Measurements from ENCODE around the gene ZBTB20.

Gene ZBTB20

DNA sequence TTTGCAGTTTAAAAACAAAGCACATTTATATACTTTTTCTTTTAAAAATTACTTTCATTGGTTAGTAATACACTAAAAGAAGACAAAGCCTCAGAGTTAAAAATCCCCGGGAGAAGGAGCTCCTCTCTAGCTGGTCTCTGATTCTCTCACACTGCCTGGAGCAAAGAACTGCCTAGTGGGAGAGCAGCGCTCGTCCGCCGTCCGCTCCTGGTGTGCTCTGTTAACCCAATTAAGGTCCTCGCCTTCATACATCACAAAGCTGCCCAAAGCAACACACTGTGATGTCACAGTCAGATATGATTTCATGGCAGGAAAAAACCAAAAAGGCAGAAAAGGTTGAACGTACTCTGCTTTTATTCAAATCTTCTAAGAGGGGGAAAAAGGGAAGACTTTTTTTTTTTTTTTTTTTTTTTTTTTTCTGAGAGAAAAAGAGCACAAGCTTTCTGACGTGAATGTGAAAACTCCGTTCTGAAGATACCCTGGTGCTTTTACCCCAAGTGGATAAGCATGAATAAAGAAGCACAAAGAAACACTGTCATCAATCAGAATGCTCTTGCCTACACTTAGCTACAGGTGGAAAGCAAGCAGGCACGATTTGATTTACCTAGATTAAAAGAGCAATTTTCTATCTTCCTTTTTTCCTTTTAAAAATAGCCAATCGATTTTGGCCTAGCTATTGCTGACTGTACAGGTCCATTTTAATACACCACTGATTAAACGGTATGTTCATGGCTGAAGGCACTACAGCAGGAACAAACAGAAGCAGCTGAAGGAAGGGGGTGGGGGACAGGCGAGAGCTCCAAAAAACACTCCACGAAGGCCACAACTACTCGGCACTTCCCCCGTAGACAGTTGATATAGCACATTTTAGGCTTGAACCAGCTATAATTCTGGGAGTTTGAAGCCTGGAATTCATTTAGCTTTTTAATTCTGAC is 738.1 kb downstream of the ZBTB20 start:
- peaks cover 0 to 3% of the 10 kb centered on the region in 2 donors for H3K36me3 Mint-ChIP-seq
- no peaks in the 10 kb centered on the region for H3K27me3 Mint-ChIP-seq
- DNase-seq (no peak), ATAC-seq (replicated peaks) (no peak)
- no peak overlapping the region for H3K27ac Mint-ChIP-seq
- H3K4me1 Mint-ChIP-seq, result peaks cover 22 to 59% of the 10 kb centered on the region in 2 donors
- H3K9me3 Mint-ChIP-seq, result no peaks in the 10 kb centered on the region
- no peak overlapping the region for H3K4me3 Mint-ChIP-seq

DNA sequence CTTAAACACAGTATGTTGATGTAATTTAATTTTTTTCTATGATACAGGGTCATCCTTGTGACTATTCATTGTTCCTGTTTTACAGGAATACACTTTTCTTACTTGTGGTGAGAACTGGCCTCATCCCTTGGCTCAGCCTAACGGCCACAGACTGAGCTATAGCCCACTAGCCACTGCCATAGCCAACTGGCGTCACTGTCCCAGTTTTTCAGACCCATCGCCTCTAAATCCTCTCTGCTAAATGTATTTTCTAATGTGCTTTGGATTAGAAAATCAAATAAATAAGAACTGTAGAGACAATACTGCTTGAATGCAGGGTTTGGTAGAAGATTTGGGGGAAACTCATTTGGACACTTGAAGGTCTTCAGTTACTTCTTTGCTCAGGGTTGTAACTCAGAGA is 740.2 kb downstream of the ZBTB20 start:
- ATAC-seq (replicated peaks), result no peak
- Mint-ChIP-seq H3K36me3 (peaks cover 0 to 3% of the 10 kb centered on the region in 2 donors), H3K27ac (no peak overlapping the region), H3K9me3 (no peaks in the 10 kb centered on the region), H3K4me3 (no peak overlapping the region), H3K27me3 (no peaks in the 10 kb centered on the region), H3K4me1 (peaks cover 16 to 45% of the 10 kb centered on the region in 2 donors)
- no peak for DNase-seq

DNA sequence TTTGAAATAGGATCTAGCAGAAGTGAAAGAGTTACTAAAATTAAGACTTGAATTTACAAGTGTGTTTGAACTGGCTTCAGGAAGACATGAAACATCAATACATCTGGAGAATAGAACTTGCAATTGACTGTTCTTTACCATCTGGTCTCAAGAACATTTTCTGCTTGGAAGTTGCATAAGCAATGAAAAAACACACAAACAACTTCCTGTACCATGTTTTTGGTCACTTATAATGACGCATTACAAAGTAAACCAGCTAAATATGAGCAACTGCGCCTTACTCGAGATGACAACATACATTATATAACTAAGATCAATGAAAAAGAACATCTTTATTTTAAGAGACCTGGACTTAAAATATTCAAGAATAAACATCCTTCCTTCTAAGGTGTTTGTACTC is 740.8 kb downstream of the ZBTB20 start:
- ATAC-seq (replicated peaks), result no peak
- Mint-ChIP-seq H3K4me1 (peaks cover 12 to 39% of the 10 kb centered on the region in 2 donors), H3K9me3 (no peaks in the 10 kb centered on the region), H3K27ac (no peak overlapping the region), H3K4me3 (no peak overlapping the region), H3K36me3 (peaks cover 0 to 3% of the 10 kb centered on the region in 2 donors), H3K27me3 (no peaks in the 10 kb centered on the region)
- DNase-seq, result no peak

DNA sequence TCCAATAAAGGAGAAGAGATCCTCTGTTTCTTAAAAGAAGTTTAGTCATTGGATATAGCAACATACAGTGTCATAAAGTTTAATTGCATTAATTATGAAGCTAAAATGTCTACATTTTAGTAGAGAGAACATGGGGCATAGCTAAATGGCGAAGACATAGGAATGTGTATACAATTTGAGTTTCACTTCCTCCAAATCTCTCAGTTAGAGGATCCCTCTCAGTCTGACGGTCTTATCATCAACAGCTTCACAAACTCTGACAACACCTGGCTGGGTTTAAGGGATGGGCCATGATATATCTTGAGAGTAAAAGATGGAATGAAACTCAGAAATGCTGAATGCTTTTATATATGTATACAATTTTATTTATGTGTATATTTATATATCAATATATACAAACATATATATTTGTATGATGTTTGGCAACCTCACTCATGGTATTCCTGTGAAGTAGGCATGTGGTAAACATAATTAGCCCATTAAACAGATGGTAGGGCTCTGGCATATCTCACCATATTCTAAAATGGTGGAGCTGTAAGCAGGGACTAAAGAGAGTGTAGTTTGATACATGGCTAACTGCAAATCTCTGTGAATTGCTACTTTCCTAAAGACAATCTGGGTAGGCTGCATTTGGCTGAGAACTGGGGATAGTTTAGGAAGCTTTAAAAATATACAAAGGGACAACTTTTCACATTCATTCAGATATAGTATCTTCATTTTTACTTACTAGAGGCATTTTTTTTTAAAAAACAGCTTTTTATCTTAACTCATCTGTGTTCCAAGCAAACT is 741.7 kb downstream of the ZBTB20 start:
- H3K4me3 Mint-ChIP-seq, result no peak overlapping the region
- no peaks in the 10 kb centered on the region for H3K27me3 Mint-ChIP-seq
- no peaks in the 10 kb centered on the region for H3K9me3 Mint-ChIP-seq
- ATAC-seq (replicated peaks) (peak; percentile 79 to 81), DNase-seq (no peak)
- H3K27ac Mint-ChIP-seq, result no peak overlapping the region
- H3K36me3 Mint-ChIP-seq, result no peaks in the 10 kb centered on the region
- peaks cover 9 to 30% of the 10 kb centered on the region in 2 donors for H3K4me1 Mint-ChIP-seq

DNA sequence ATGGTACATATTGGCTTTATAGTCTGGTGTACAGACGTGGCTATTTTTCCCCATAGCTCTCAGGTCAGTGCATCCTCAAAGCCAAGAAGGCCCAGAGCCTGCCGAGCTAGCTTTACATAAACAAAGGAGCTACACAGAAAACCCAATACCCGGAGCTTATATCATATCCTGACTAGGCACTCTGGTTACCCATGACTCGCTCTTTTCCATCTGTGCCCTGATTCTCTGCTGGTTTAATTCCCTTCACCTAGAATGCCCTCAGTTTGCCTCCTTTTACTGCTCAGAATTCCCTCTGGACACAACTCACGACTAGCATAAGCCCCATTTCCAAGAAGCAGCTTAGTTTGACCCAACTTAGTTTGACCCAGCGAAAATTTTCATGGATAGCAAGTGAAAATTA is 742.5 kb downstream of the ZBTB20 start:
- no peak for ATAC-seq (replicated peaks)
- Mint-ChIP-seq H3K4me3 (no peak overlapping the region), H3K9me3 (no peaks in the 10 kb centered on the region), H3K27me3 (no peaks in the 10 kb centered on the region), H3K27ac (no peak overlapping the region), H3K4me1 (peaks cover 8 to 22% of the 10 kb centered on the region in 2 donors), H3K36me3 (no peaks in the 10 kb centered on the region)
- DNase-seq, result no peak

DNA sequence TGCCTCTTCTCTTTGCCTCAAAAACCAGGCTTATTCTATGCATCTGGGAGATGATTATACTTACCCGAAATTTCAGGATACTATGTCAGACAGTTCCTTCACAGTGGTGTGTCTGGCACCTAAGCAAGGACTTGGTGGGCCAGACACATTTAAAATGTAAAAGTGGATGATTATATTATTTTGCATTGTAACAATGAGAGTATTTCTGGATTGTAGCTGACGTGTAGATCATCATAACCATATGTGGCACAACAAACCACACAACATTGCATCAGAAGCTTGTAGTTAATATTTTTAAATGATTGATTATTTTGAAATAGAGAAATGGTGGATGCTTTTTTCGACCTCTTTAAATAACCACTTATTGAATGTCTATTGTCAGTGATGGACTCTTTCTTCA is 744.2 kb downstream of the ZBTB20 start:
- H3K27me3 Mint-ChIP-seq, result no peaks in the 10 kb centered on the region
- peaks cover 5 to 12% of the 10 kb centered on the region in 2 donors for H3K4me1 Mint-ChIP-seq
- no peak for DNase-seq

DNA sequence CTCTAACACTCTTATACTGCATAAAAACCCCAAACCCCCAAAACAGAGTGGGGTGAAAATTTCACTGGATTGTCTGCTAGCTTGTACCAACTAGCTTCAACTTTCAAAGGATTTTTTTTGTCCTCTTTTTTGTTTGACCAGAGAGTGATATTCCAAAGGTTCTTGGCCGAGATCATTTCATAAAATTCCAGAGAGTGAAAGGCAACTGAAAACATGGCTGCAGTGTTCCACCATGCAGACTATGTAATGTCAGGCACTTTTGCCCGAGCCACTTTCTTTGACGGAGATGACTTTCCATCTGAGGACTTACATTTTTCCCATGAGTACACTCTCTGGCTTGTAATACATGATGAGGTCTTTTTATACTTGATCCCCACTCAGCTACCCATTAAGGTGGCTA is 745.7 kb downstream of the ZBTB20 start:
- ATAC-seq (replicated peaks) (no peak), DNase-seq (no peak)
- no peaks in the 10 kb centered on the region for H3K36me3 Mint-ChIP-seq
- no peak overlapping the region for H3K4me3 Mint-ChIP-seq
- peaks cover 5 to 12% of the 10 kb centered on the region in 2 donors for H3K4me1 Mint-ChIP-seq
- H3K9me3 Mint-ChIP-seq, result no peaks in the 10 kb centered on the region
- no peak overlapping the region for H3K27ac Mint-ChIP-seq
- H3K27me3 Mint-ChIP-seq, result no peaks in the 10 kb centered on the region

More for the DNA sequence above, 744.2 kb downstream of the ZBTB20 start:
- Mint-ChIP-seq H3K9me3 (no peaks in the 10 kb centered on the region), H3K4me3 (no peak overlapping the region), H3K36me3 (no peaks in the 10 kb centered on the region), H3K27ac (no peak overlapping the region)
- ATAC-seq (replicated peaks), result no peak

DNA sequence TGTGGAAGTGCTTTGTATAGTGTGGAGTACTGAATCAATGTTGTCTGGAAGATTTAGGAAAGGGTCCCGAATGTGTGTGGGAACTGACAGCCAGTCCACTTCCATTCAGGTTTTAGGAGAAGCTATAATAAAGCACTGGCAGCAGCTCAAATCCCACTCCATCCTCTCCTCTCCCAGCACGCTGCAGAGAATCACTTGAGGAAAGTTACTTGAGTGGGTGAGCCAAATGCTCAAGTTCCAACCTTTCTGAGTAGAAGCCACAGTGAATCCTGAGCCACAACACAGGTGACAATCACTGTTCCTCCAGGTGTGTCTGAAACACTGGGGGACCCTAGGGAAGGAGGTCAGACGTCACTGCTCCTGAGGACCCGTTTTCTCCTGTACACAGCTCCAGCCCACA is 746.7 kb downstream of the ZBTB20 start:
- Mint-ChIP-seq H3K4me1 (peaks cover 5 to 9% of the 10 kb centered on the region in 2 donors), H3K9me3 (no peaks in the 10 kb centered on the region), H3K27me3 (no peaks in the 10 kb centered on the region), H3K27ac (no peak overlapping the region), H3K36me3 (no peaks in the 10 kb centered on the region), H3K4me3 (no peak overlapping the region)
- ATAC-seq (replicated peaks), result no peak
- no peak for DNase-seq

DNA sequence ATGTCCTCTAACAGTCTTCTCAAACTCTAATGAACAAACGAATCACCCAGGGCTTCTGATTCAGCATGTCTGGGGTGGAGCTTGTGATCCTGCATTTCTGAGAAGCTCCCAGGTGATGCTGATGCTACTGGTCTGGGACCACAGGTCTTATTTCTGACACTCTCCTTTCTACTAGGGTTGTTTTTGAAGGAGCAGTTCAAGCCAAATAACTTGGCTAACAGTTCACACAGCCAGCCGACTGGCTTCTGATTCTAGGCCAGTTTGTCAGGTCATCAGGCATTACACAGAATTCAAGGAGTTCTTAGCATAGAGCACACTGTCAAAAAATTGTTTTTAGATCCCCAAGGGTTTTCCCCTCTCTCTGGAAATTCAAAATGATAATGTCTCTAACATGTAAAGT is 752.5 kb downstream of the ZBTB20 start:
- Mint-ChIP-seq H3K4me3 (no peak overlapping the region), H3K4me1 (peaks cover 7 to 11% of the 10 kb centered on the region in 2 donors), H3K9me3 (no peaks in the 10 kb centered on the region), H3K36me3 (no peaks in the 10 kb centered on the region), H3K27me3 (no peaks in the 10 kb centered on the region), H3K27ac (no peak overlapping the region)
- DNase-seq (no peak), ATAC-seq (replicated peaks) (no peak)

DNA sequence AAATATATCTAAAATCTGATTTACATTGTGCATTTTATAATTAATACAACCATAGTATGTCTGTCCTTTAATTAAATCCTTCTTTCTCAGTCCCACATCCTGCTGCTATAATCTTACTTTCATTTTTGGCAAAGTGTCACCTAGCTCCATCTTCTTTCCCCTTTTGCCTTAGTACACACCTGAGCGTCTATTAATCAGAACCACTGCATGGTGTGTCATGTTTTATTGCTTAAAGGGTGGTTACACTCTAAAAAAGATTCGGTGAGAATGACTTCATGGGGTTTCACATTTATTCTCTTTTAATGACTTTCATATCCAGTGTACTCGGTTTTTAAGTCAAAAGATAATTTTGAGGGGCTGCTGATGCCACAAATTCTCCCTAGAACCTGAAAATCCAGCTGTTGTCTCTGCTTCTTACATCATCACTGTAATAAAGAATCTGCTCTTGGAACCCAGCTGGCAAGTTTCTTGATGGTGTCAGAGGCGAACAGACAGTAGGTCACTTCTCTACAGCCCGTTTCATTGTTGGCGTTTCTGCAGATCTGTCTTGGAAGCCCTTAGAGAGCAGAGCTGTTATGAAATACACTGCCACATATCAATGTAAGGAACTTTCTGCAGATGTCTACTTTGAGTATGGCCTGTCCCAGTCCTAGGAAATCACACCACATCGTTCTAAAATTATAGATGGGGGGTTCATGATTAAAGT is 753.6 kb downstream of the ZBTB20 start:
- peaks cover 7 to 11% of the 10 kb centered on the region in 2 donors for H3K4me1 Mint-ChIP-seq
- ATAC-seq (replicated peaks), result no peak
- DNase-seq, result no peak
- no peak overlapping the region for H3K4me3 Mint-ChIP-seq
- peaks cover under 1 to 5% of the 10 kb centered on the region in 2 donors for H3K36me3 Mint-ChIP-seq
- no peak overlapping the region for H3K27ac Mint-ChIP-seq
- no peaks in the 10 kb centered on the region for H3K27me3 Mint-ChIP-seq
- no peaks in the 10 kb centered on the region for H3K9me3 Mint-ChIP-seq

DNA sequence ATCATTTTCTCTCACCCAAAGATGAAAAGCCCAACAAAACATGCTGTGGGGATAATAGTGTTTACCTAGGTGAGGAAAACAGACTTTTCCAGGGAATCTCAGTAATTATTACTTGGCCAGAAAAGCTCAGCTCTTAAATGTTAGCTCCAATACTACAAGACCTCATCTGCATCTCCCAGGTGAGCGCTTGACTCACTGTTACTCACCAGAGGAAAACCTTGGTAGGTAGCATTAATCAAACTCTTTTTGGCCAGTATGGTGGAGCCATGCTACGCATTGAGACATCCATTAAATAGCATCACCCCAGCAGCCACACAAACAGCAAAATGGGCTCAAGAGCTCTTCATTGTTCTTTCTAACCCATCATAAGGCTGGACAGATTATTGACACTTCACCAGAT is 754.3 kb downstream of the ZBTB20 start:
- DNase-seq (no peak), ATAC-seq (replicated peaks) (no peak)
- H3K27ac Mint-ChIP-seq, result no peak overlapping the region
- H3K36me3 Mint-ChIP-seq, result peaks cover 2 to 9% of the 10 kb centered on the region in 2 donors
- H3K9me3 Mint-ChIP-seq, result no peaks in the 10 kb centered on the region
- peaks cover 7 to 11% of the 10 kb centered on the region in 2 donors for H3K4me1 Mint-ChIP-seq
- H3K27me3 Mint-ChIP-seq, result no peaks in the 10 kb centered on the region
- no peak overlapping the region for H3K4me3 Mint-ChIP-seq

DNA sequence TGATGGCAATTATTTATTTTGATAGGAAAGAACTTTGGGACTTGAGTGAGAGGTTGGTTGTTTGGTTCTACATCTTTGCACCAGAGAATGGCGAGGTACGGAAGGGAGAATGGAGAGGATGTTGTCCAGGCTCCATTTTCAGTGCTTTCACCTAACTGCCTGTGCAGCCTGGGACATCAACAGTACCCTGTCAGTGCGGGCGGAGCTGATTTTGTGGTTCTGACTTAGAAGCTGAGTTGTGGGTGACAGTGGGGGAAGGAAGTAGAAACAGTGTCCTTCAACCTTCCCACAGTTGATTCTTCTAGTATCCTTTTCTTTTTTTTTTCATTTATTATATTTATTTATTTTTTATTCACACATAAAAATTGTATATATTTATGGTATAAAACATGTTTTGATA is 757.9 kb downstream of the ZBTB20 start:
- no peak overlapping the region for H3K27ac Mint-ChIP-seq
- no peak overlapping the region for H3K4me3 Mint-ChIP-seq
- DNase-seq (no peak), ATAC-seq (replicated peaks) (no peak)
- peaks cover 3 to 5% of the 10 kb centered on the region in 2 donors for H3K4me1 Mint-ChIP-seq
- peaks cover 2 to 9% of the 10 kb centered on the region in 2 donors for H3K36me3 Mint-ChIP-seq
- H3K9me3 Mint-ChIP-seq, result no peaks in the 10 kb centered on the region
- H3K27me3 Mint-ChIP-seq, result no peaks in the 10 kb centered on the region

DNA sequence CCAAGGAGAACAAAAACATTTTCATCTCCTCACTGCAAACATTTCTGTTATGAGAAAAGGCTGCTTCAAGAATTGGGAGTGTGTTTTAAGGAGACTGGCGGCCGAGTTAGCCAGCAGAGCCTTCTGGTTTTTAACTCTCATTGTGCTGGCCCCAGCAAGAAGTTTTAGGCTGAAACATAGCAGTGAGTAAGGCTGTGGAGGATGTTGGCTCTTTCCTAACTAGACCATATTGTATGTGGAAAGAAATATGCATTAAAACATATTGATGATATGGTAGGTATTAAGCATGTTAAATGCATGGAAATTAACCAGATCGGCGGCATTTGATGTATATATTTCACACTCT is 762.6 kb downstream of the ZBTB20 start:
- peaks cover 0 to 5% of the 10 kb centered on the region in 2 donors for H3K4me1 Mint-ChIP-seq
- peaks cover 4 to 14% of the 10 kb centered on the region in 2 donors for H3K36me3 Mint-ChIP-seq
- no peak for DNase-seq
- H3K9me3 Mint-ChIP-seq, result no peaks in the 10 kb centered on the region
- peak overlapping the region; percentile 77 to 81 for H3K4me3 Mint-ChIP-seq
- H3K27ac Mint-ChIP-seq, result peak overlapping the region; percentile 88
- H3K27me3 Mint-ChIP-seq, result no peaks in the 10 kb centered on the region
- ATAC-seq (replicated peaks), result peak in 1 of 2 donors; percentile 11

DNA sequence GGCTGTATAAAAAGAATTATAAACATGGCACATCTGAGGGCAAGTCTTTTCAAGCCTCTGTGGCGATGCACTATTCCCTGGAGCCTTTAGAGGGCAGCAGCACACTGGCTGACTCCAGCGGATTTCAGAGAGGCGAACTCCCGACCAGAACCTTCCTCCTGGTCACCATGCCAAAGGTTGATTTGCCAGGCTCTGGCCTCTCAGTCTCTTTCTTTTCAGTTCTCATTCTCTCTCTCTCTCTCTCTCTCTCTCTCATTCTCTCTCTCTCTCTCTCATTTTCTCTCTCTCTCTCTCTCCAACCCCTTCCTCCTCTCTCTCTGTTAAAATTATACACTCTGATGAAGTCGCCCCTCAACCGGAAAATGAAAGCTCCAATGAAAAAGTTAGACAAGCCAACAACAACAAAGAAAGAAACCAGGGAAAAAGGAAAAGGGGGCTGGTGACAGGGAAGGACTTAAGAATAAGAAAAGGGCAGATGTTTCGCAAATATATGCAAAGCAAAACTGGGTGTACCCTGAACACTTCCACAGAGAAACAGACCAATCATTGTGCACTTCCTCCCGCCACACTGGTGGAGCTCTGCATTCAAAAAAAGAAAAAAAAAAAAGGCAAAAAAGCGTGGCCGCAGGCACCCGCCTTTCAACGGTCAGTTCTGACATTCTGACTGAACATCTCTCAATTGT is 763.1 kb downstream of the ZBTB20 start:
- peak overlapping the region; percentile 88 for H3K27ac Mint-ChIP-seq
- peak; percentile 61 for DNase-seq
- peaks cover 0 to 5% of the 10 kb centered on the region in 2 donors for H3K4me1 Mint-ChIP-seq
- H3K36me3 Mint-ChIP-seq, result peaks cover 4 to 17% of the 10 kb centered on the region in 2 donors
- ATAC-seq (replicated peaks), result peak; percentile 88 to 92
- H3K9me3 Mint-ChIP-seq, result no peaks in the 10 kb centered on the region
- peak overlapping the region; percentile 77 to 81 for H3K4me3 Mint-ChIP-seq
- no peaks in the 10 kb centered on the region for H3K27me3 Mint-ChIP-seq

All from stimulated activated naive B cell treated with anti-CD40 and anti-IgM and Interleukin-4, amounts not matched to agents 10 μg/mL and 1 μg/mL and 100 μg/mL, for 72 hours (primary cell).